Transverse colon (tissue), 4 donors: ENCODE measurements around the gene UMOD. TPM values are rescaled to one million over a fixed set of nuclear protein-coding genes. Genes with fewer than 3 reads are reported as not detected.

ENCODE experiments used
- DNase-seq: peaks from one replicate; pipeline ENCODE4 v3.0.0-alpha.2; 2019
- H3K27ac ChIP-seq, 4 donors: fragments of 200-600 bp; sonication (generic); 2 replicates each; pipeline ENCODE4 v1.5.1; 2016 to 2018; ENCODE audit warnings: inconsistent platforms in 4 of 4
- H3K27me3 ChIP-seq: fragments of 200-600 bp; sonication (generic); 2 replicates; pipeline ENCODE4 v1.5.1; 2017; ENCODE audit warnings: inconsistent platforms
- H3K36me3 ChIP-seq, 4 donors: fragments of 200-600 bp; sonication (generic); 2 replicates each; pipeline ENCODE4 v1.5.1; 2017 to 2019; ENCODE audit warnings: inconsistent platforms in 4 of 4
- H3K4me1 ChIP-seq, 4 donors: fragments of 200-600 bp; sonication (generic); 2 replicates each; pipeline ENCODE4 v1.5.1; 2017 to 2020; ENCODE audit warnings: inconsistent platforms in 4 of 4
- H3K4me3 ChIP-seq, 4 donors: fragments of 200-600 bp; sonication (generic); 1 replicate in 1 of 4; 2 replicates in 3 of 4; pipeline versions ENCODE4 v1.5.1 to v1.6.1; 2017 to 2019; ENCODE audit warnings: inconsistent platforms in 4 of 4
- H3K9me3 ChIP-seq, 2 donors: fragments of 200-600 bp; sonication (generic); 2 replicates each; pipeline ENCODE4 v1.5.1; 2017 to 2019; ENCODE audit warnings: inconsistent platforms in 2 of 2
- EP300 ChIP-seq: sonication (generic); formaldehyde crosslinking; IDR thresholded peaks from one replicate; pipeline ENCODE4 v1.6.1; 2017; ENCODE audit warnings: antibody characterized with exemption, low read depth
- POLR2A ChIP-seq: fragments of 450-650 bp; IDR thresholded peaks from one replicate; pipeline ENCODE4 v1.6.1; 2016; ENCODE audit warnings: antibody characterized with exemption, mild to moderate bottlenecking, moderate library complexity
- POLR2AphosphoS5 ChIP-seq, 3 donors: sonication (generic); formaldehyde crosslinking; IDR thresholded peaks; one replicate each; pipeline ENCODE4 v1.6.1; 2016; ENCODE audit warnings: antibody characterized with exemption in 3 of 3
- WGBS, 2 donors: methylation state at CpG; one replicate each; pipeline ENCODE4 v1.1.5; 2018; ENCODE audit warnings: low coverage in 1 of 2; 5-methylcytosine and 5-hydroxymethylcytosine counted together
- in situ Hi-C, 4 donors: fragments of 200-750 bp; cut with MboI; loops; one replicate each; pipeline versions ENCODE4 v1.15.0 to v1.15.1; 2017; ENCODE audit warnings: low sequenced_read_pairs in 3 of 4, low pct_ligation_motif_present in 1 of 4, low pct_unique_long_range_greater_than_20kb in 1 of 4
- intact Hi-C: fragments of 100-400 bp; cut with DNase I; formaldehyde crosslinking; loops from one replicate; pipeline ENCODE4 v1.15.1; 2023; ENCODE audit warnings: low total_unique reads
- total RNA-seq, 4 donors: library from RNA; depleted of rRNA; stranded (reverse); fragments of >200 nt; gene quantifications; one replicate each; pipeline ENCODE4 v1.1.0, GENCODE V29; 2016
- TF ChIP-seq, protein P1 (sequence below), 5 experiments: fragments of 200-600 bp in 3 of 5; fragments of 450-650 bp in 2 of 5; sonication (generic) in 3 of 5; IDR thresholded peaks; 1 replicate in 2 of 5; 2 replicates in 3 of 5; pipeline ENCODE4 v1.5.1; 2016 to 2017; ENCODE audit warnings: antibody characterized with exemption in 5 of 5, inconsistent platforms in 3 of 5, mild to moderate bottlenecking in 2 of 5, moderate library complexity in 1 of 5

The UMOD gene
- total RNA-seq, 4 donors from 2014 or later: not detected

- intact Hi-C loops (no loop called here), in situ Hi-C loops (no loop called here)
- no peaks in the 10 kb centered on the region for H3K27me3 ChIP-seq
- no peaks in the 10 kb centered on the region for H3K9me3 ChIP-seq
- H3K36me3 ChIP-seq: no peaks in the 10 kb centered on the region
- no peak overlapping the region for H3K4me3 ChIP-seq
- H3K27ac ChIP-seq: no peak overlapping the region
- WGBS, 2 donors: 83 to 91% methylated on average over 6 to 11 of the region's 11 CpGs
- no peak for DNase-seq
- no peaks in the 10 kb centered on the region for H3K4me1 ChIP-seq
- TF ChIP-seq POLR2A: no peak
- TF ChIP-seq EP300: no peak
- no peak for TF ChIP-seq POLR2AphosphoS5 (IDR thresholded peaks at IDR 0.05)
- TF ChIP-seq, protein P1, sequence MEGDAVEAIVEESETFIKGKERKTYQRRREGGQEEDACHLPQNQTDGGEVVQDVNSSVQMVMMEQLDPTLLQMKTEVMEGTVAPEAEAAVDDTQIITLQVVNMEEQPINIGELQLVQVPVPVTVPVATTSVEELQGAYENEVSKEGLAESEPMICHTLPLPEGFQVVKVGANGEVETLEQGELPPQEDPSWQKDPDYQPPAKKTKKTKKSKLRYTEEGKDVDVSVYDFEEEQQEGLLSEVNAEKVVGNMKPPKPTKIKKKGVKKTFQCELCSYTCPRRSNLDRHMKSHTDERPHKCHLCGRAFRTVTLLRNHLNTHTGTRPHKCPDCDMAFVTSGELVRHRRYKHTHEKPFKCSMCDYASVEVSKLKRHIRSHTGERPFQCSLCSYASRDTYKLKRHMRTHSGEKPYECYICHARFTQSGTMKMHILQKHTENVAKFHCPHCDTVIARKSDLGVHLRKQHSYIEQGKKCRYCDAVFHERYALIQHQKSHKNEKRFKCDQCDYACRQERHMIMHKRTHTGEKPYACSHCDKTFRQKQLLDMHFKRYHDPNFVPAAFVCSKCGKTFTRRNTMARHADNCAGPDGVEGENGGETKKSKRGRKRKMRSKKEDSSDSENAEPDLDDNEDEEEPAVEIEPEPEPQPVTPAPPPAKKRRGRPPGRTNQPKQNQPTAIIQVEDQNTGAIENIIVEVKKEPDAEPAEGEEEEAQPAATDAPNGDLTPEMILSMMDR (IDR thresholded peaks at IDR 0.05): no peak
Measured at GRCh38 chr16:20310421-20311395, 41.8 kb downstream of the UMOD start.

DNA sequence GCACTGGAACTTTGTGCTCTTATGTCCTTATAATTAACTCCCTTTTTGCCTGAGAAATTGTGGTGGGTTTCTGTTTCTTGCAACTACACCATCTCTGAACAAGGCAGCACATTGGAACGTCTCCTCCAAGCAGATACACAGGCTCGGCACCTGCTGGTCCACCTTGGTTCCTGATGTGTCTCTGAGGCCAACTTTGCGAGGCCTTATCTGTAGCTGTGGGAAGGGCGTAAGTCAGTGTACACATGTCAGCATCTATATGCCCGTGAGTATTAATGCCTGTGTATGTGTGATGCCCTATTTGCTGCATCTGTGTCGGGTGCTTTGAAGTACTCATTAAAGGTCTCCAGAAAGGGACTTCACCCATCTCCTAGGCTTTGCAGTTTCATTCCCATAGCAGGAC is 42.7 kb downstream of the UMOD start:
- H3K27me3 ChIP-seq: no peaks in the 10 kb centered on the region
- 86 to 94% methylated on average over 3 to 6 of the region's 6 CpGs for whole genome bisulfite sequencing, 2 donors
- in situ Hi-C loops (loop anchor here in 2 of 4 donors (10.0 kb wide), 1 partner anchor 405 kb away; no protein-coding TSS in a partner anchor), intact Hi-C loops (loop anchor here (10.0 kb wide), 1 partner anchor 405 kb away; no protein-coding TSS in a partner anchor)
- H3K4me1 ChIP-seq: no peaks in the 10 kb centered on the region
- no peaks in the 10 kb centered on the region for H3K9me3 ChIP-seq
- H3K4me3 ChIP-seq: no peak overlapping the region
- no peak overlapping the region for H3K27ac ChIP-seq
- DNase-seq: no peak
- TF ChIP-seq, protein P1 (IDR thresholded peaks at IDR 0.05): no peak
- TF ChIP-seq POLR2A: no peak
- TF ChIP-seq EP300: no peak
- TF ChIP-seq POLR2AphosphoS5 (IDR thresholded peaks at IDR 0.05): no peak
- H3K36me3 ChIP-seq: no peaks in the 10 kb centered on the region

DNA sequence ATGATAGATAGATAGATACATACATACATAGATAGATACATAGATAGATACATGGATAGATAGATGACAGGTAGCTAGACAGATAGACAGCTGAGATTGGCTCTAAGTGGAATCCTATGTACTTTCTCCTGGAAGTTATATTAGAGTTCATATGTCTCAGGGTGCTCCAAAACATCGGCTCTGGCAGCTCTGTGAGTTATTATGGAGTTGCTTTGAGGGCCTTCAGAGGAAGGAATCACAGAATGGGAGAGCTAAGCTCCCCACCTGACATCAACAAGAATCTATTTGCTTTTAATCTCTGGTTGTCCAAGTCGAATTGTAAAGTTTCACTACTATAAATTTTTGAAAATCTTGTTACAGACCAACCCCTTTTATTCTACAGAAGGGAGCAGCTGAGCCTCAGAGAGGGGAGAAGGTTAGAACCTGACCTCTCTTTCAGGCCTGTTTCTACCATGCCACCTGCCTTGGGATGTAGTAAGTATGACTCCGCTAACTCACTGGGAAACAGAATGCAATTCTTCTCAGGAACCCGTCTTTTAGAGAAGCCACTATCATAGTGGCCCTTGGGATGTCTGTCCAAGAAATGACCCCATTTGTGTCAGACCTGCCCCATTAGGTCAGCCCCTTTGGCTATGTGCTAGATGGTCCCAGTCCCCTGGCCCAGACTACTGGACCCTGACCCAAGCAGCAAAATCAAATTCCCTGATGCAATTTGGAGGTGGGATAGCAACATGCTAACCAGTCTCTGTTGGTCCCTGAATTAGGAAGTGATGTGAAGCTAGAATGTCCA is 43.5 kb downstream of the UMOD start:
- Histone ChIP-seq H3K27me3 (no peaks in the 10 kb centered on the region), H3K4me1 (no peaks in the 10 kb centered on the region), H3K9me3 (no peaks in the 10 kb centered on the region), H3K36me3 (no peaks in the 10 kb centered on the region), H3K27ac (no peak overlapping the region), H3K4me3 (no peak overlapping the region)
- TF ChIP-seq, protein P1 (IDR thresholded peaks at IDR 0.05): no peak
- TF ChIP-seq EP300: no peak
- no peak for TF ChIP-seq POLR2A
- TF ChIP-seq POLR2AphosphoS5 (IDR thresholded peaks at IDR 0.05): no peak
- WGBS, 2 donors: 78 to 89% methylated on average over 4 of the region's 4 CpGs
- in situ Hi-C loops (loop anchor here in 2 of 4 donors (10.0 kb wide), 1 partner anchor 404 kb away; no protein-coding TSS in a partner anchor), intact Hi-C loops (loop anchor here (10.0 kb wide), 1 partner anchor 404 kb away; no protein-coding TSS in a partner anchor)
- DNase-seq: no peak

- no peak overlapping the region for H3K27ac ChIP-seq
- 74 to 83% methylated on average over 4 of the region's 4 CpGs for WGBS, 2 donors
- no peaks in the 10 kb centered on the region for H3K4me1 ChIP-seq
- intact Hi-C loops (loop anchor here (10.0 kb wide), 1 partner anchor 403 kb away; no protein-coding TSS in a partner anchor), in situ Hi-C loops (loop anchor here in 2 of 4 donors (10.0 kb wide), 1 partner anchor 403 kb away; no protein-coding TSS in a partner anchor)
- DNase-seq: no peak
- TF ChIP-seq POLR2AphosphoS5 (IDR thresholded peaks at IDR 0.05): no peak
- TF ChIP-seq POLR2A: no peak
- TF ChIP-seq, protein P1 (IDR thresholded peaks at IDR 0.05): no peak
- TF ChIP-seq EP300: no peak
- H3K9me3 ChIP-seq: no peaks in the 10 kb centered on the region
- no peak overlapping the region for H3K4me3 ChIP-seq
- no peaks in the 10 kb centered on the region for H3K27me3 ChIP-seq
- H3K36me3 ChIP-seq: no peaks in the 10 kb centered on the region
Measured at GRCh38 chr16:20308266-20308665, 44.2 kb downstream of the UMOD start.
